Superior temporal gyrus (tissue), 1 donor: ENCODE measurements around the gene NADK2.

Experiments
- DNase-seq: peaks from one replicate; pipeline ENCODE4 v3.0.0-alpha.2; 2016; ENCODE audit errors: extremely low spot score

Gene NADK2

DNA sequence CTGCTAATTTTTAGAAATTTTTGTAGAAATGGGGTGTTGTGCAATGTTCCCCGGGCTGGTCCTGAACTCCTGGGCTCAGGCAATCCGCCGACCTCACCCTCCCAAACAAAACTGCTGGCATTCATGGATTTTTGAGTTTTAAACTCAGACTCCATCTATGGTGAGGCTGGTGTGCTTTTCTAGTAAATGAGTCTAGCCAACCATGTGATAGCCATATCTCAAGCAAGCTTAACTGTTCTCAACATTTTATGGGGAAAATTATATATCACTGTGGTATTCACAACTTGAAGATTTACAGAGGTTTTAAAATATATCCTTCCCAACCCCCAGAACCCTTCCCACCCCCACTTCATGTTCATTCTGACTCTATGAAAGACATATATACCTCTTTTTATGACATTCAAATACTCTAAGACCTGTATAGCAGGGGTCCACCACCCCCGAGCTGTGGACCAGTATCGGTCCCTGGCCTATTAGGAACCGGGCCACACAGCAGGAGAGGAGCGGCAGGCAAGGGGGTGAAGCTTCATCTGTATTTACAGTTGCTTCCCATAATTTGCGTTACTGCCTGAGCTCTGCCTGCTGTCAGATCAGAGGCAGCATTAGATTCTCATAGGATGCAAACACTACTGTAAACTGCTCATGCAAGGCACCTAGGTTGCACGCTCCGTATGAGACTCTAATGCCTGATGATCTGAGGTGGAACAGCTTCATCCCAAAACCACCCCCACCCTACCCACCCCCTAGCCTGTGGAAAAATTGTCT is 4.5 kb upstream of the NADK2 start:
- no peak for DNase-seq

DNA sequence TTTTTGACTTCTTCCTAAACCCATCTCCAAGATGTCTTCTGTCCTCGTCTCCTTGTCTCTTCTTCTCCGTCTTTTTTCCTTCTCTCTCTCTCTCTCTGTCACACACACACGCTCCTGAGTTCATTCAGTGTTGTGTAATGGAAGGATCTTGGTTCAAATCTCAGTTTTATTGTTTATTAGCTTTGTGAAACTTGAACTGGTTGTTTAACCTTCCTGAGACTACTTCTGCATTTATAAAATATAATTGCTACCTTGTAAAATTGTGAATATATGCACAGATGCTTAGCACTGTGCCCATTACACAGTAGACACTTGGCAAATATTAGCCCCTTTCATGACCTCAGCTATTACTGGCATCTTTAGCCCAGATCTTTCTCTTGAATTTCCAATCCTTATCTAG is 2.4 kb upstream of the NADK2 start:
- DNase-seq = no peak

DNA sequence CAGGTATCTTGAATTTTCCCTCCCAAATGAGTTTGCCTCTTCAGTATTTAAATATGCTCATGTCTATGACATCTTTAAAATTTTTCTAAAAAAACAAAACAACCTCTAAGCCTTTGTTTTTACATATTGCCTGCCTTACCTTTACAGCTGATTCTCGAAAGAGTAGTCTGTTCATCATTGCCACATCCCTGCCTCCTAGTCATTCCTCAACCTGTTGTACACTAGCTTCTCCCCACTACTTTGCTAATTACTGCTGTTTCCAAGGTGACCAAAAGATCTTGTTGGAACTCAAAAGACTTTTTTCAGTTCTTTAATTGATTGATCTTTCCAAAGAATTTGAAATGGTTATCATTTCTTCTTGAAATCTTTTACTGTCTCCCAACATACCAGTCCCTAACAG is 1.9 kb upstream of the NADK2 start:
- DNase-seq = no peak

DNA sequence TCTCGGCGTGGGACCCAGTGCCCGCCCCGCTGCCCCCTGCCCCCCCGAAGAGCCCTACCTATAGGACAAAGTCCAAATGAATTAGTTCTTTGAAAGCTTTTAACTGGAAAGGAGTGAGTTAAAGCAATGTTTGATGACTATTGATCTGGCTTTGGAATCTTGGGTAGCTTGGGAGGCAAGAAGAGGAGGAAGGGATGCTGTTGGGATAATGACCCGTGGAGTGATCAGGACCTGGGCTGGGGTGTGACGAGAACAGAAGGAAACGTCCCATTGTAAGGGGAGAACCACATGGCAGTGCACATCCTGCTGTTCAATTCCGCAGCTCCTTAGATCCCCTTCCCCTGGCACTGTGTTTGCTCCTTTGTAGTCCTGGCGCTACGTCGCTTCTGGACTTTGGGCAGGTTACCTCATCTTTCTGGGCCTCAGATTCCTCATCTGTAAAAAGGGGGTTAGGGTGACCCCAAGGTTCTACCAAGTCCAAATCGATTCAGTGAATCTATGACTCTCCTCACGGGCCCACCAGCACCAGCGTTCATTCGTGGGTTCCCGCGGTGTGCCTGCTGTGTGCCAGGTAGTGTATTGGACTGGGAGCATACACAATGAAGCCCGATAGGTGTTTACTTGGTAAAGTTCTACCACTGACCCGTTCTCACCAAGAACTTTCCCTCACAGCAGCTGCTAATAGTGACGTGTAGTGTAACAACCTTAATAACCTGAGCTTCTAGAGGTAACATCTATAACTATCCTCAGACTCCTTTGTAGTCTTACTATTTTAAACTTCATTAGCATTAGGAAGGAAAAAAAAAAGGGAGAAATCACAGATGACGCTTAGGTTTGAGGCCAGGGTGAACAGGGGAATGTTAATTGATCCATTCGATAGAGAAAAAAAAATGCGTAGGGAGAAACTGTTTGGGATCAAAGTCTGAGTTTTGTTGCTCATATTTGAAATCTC is 1.1 kb upstream of the NADK2 start:
- DNase-seq = no peak

DNA sequence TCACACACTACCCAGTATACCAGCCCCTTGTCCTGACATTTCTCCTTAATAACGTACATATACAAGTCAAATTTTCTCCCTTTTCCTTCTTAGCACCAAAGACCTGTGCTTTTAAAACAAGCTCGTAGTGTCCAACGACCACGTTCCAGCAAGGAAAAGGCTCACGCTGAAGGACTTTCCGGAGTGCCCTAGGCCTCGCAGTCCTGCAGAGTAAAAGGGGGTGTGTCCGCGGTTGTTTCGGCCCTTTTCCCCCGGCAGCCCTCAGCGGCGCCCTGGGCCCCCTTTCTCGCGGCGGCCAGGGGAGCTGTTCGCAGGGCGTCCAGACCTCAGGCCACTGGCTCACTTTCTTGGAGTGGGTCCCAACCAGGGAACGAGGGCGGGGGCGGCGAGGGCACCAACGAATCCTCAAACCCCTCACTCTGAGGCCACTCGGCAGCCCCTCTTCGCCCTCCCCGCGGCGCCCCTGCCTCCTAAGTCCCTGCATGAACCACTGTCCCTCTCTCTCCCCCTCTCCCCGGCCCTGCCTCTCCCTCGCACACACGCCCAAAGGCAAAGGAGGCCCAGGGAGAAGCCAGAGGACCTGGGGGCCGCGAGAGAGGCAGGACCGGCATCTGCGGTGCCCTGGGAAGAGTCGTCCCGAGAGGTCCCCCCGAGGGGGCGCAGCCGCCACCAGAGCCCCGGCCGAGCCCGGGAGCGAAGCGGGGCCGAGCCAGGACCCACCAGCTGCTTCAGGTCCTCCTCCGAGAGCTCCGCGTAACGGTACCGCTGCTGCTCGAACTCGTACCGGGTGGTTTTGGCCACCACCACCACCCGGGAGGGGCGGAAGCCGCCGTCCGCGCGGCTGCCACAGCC is 720 bp downstream of the NADK2 start:
- DNase-seq = peak; percentile 73

DNA sequence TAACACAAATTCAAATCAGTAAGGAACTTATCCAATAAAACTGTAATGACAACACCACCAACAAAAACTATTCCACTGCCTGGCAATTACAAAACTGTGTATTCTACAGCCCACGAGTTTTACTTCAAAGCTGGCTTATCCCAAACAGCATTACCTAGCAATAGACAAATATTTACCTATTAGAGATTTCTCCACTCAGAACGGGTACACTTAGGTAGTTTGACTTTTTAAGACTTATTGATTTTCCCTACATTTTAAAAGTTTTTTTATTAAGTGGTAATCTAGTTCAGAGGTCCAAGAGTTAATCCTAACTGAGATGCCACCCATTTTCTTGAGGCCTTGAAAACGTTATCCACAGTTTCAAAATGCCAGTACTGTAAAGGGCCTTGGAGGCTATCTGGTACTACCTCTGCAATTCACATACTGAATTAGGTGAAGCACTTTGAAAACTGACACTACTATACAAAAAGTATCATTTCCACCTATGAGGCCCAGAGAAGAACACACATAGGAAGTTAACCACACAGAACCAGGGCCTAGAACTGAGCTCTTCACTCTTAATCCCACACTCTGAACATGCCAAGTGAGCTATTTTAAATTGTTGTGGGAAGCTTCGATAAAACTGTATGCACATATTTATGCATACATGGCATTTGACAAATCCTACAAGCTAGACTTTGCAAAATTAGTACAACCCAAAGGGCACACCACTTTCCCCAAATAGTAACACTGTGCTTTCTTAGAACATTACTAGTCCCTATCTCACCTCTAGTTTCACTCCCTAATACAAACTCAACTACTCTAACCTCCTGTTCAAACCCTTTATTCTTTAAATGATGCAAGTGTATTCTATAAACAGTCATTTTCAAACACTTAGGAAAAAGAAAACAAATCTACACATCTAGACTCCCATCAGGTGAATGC is 2.1 kb downstream of the NADK2 start:
- peak; percentile 39 for DNase-seq

DNA sequence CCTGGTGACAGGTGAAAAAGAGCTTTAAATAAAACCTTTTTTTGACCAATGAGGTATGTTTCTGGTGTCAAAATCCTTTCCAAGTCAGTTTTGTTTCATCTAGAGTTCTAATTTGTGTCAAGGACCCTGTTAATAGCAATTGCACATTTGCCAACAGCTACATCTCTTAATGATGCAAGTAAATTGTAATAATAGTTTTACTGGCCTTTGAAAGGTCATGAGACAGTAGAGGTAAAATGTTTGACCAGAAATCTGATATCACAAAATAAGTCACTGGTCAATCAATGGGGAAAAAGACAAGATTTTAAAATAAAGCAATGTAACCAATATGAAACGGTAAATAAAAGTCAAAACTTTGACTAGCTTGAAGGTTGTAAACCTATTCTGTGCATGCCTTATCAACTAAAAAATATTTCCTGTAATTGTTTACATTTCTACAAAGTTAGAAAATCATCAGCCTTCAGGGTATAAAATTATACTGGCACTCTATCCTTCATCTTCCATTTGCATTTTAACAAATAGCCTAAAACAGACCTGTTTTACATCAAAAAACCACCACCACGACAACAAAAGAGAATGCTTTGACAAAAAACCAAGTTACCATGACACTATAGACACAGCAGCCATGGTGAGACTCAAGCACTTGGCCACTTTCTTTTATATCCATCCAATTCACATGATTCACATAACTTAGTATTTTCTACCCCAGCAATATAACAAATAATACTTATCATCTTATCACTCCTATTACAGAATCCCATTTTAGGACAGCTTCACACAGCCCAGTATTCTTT is 3.0 kb downstream of the NADK2 start:
- DNase-seq = peak; percentile 30

DNA sequence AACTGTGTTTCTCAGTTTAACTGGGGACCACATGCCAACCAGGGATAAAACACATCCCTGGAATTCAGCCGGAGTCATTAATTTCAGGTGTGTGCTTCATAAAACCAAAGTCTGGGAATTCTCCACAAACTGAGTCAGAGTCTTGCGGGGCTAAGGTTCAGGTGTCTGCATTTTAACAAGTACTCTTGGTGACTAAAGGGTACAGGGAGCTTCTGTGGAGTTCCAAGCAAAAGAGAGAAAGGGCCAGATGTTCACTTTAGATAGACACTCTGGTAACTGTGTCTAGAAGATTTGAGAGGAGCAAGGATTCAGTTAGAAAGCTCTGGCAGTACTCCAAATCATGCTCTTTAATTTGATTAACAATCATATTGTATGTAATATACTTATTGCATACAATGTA is 4.0 kb downstream of the NADK2 start:
- DNase-seq = no peak

DNA sequence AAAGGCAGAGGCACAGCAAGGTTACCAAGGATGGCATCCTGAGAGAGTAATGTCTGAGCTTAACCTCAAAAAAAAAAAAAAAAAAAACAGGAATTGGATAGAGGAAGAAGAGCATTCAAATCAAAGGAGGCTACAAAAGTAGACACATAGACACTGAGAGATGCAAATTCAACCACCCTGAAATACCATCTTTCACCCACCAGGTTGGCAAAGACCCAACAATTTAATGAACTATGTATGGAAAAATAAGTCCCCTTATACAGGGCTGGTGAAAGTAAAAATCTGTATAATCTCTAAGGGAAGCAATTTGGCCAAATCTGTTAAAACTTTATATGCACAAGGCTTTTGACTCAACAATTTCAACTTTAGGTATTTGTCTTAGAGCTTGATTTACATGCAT is 4.9 kb downstream of the NADK2 start:
- no peak for DNase-seq

DNA sequence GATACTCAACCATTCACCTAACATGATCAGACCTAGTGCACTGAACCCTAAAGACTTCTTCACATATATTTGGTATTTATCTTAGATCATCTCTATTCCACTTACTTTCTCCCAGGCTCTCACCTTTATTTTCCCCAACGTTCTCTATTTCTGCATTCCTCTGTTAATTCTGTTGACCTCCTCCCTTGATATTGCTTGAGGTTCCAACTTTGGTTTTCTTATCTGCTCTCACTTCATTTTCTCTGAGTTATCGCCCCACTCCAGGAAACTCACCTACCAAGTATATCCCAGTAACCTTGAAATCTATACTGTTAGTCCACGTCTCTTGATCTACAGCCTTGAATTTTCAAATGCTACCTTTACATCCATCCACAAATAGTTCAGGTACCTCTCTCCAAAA is 9.2 kb downstream of the NADK2 start:
- DNase-seq = no peak

DNA sequence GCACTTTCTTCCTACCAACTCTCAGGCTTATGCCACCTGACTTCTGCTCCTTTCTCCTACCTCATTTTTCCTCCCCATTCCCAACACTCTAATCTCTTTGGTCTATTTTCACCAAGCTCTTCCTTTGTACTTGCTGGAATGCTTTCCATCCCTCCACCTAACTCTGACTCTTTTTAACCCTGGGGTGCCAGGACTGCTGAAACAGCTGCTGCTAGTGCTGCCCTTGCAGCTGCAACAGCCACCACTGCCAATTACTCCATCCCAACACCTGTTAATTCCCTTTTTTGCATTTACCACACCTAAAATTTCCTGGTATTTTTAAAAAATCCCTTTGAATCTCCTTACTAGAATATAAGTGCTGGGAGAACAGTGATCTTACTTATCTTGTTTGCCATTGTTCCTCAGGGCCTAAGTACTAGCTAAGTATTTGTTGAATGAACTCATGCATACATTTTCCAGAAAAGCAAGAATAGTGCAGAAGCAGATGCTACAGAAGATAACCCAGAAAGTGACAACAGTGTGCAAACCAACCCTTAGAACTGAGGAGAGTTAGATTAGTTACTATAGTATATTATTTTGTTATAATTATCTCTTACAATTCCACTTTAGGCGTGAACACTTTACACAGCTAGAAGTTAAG is 11.5 kb downstream of the NADK2 start:
- no peak for DNase-seq

DNA sequence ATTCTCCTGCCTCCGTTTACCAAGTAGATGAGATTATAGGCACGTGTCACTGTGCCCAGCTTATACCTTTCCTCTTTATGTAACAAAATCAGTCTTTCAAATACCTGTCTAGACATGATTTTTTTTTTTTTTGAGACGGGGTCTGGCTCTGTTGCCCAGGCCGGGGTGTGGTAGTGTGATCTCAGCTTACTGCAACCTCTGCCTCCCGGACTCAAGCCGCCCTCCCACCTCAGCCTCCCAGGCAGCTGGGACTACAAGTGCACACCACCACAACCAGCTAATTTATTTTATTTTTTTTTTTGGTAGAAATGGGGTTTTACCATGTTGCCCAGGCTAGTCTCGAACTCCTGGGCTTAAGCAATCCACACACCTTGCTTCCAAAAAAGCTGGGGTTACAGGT is 13.2 kb downstream of the NADK2 start:
- no peak for DNase-seq

DNA sequence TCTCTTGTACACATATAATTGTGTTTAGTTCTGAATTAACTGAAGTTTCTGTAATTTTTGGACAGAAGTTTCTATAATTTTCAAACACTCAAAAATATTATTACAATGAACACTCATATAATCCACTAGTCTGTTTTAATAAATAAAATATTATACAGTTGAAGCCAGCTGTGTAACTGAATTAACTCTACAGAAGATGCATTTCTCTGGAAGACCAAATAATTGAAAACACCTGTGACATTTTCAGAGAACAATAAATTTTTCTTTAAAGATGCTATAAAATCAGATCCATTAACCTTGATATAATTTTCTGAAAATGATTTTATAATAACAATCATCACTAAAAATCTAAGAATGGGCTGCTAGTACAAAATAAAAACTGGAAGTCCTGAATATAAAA is 14.7 kb downstream of the NADK2 start:
- no peak for DNase-seq

DNA sequence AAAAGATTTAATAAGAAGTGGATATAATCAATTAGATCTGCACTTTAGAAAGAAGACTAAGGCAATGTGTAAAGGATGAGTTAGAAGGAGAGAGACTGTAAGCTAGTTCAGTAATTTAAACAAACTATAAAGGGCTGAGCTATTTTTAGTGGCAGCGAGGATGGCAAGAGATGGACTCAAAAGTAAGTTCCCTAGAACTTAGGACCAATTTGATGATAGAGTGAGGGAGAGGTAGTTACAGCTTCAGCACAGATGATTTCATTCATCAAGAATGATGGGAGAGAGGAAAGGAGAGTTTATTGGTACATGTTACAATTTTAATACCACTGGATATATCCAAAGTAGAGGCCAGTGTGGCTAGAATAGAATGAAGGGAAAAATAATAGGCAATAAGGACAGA is 19.1 kb downstream of the NADK2 start:
- no peak for DNase-seq

DNA sequence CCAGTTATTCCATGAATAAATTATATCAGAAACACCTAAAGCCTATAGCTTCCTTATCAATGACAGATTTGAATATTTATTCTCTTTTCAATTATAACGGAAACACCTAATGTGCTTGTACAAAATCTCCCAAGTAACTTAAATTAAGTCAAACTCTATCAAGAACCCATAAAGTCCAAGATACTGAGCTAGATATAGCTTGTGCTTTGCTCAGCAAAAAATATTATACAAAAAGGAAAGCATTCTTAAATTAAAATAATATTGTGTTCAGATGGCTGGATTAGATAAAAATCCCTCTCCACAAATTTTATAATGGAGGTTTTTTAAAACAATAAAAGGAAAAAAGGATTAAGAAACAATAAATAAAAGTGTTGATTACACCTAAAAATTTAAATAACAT is 23.7 kb downstream of the NADK2 start:
- DNase-seq = no peak

DNA sequence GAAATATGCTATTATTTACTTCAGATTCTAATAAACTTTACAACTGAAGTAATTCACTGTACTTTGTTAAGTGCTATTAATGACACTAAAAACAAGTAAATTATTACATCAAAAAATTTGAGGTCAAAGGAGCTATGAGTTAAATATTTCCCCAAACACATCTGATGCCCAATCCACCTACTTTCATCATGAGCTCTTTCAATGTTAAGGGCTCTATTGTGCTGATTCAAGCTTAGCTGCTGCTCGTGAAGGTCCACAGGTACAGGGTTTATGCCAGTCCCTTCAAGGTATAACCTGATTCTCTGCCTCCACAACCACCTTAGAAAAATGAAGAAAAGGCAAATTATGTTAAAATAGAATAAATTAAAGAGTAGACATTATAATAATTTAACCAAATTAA is 24.2 kb downstream of the NADK2 start:
- DNase-seq = no peak

DNA sequence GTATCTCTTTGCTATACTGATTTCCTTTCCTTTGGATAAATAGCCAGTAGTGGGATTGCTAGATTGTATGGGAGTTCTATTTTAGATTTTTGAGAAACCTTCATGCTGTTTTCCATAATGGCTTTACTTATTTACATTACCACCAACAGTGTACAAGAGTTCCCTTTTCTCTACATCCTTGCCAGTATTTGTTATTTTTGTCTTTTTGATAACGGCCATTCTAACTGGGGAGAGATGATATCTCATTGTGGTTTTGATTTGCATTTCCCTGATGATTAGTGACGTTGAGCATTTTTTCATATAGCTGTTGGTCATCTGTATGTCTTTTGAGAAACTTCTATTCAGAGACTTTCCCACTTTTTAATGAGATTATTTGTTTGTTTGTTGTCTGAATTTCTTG is 25.8 kb downstream of the NADK2 start:
- DNase-seq = no peak

DNA sequence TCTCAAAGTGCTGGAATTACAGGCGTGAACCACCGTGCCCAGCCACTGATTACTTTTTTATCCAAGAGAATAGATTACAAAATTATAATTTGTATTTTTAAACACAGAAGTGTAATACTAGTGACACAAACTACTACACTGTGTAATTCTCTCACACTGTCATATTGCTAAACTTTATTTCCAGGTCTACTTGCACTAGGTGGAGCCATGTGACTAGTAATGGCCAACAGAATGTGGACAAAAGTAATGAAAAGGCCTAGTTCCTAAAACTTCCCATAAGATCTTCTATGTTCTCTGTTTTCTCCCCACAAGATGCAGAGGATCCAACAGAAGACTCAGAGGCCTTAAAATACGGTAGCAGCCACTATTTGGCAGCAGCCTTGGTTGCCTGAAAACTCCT is 27.3 kb downstream of the NADK2 start:
- no peak for DNase-seq

DNA sequence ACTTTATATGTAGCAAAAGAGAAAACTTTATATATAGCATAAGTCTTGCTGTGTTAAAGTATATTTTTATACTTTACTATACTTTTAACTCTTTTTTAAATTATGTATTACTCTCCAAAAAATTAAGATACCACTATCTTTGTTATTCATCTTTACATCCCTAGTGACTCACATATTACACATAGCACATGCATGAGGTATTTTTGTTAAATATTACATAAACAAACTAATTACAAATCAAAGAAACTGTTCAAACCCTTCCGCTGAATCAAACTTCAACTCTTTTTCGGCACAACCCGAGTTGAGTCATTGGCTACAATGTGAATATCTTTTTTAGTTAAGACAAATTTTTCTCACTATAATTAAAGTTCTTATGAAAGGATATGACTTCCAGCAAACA is 32.1 kb downstream of the NADK2 start:
- DNase-seq = no peak

DNA sequence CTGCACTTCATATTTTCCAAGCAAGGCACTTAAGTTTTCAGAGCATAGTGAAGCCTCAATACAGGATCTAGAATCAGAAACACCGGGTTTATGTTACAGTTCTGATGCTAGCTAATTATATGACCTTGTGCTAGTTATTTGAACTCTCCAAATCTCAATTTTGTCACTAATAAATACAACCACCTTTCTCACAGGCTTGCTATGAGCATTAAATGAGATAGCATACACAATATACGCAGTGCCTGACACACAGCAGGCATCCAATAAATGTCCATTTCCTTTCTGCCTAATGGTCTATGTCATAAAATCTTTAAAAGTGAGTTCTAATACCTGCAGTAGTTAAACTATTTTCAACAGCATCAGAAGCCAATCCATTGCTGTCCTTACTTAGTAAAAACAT is 32.9 kb downstream of the NADK2 start:
- DNase-seq = no peak
